DOHH2 (cell line): ENCODE measurements around the gene NUMB.

Experiments used
- H3F3A ChIP-seq: fragments of 200-600 bp; sonication (generic), shearing (Covaris generic); 2 replicates; pipeline ENCODE4 v1.6.0; 2016; ENCODE audit warnings: antibody characterized with exemption, mild to moderate bottlenecking; ENCODE audit not compliant: control insufficient read depth, insufficient read depth
- H3K27ac ChIP-seq: fragments of 200-600 bp; sonication (generic); 2 replicates; pipeline ENCODE4 v1.5.1; 2014; ENCODE audit warnings: low read depth, mild to moderate bottlenecking, low read length, moderate library complexity
- H3K27me3 ChIP-seq: fragments of 200-600 bp; sonication (generic); 2 replicates; pipeline ENCODE4 v1.6.1; 2014; ENCODE audit warnings: mild to moderate bottlenecking, low read length, mixed read lengths; ENCODE audit not compliant: control insufficient read depth
- H3K36me3 ChIP-seq: fragments of 200-600 bp; sonication (generic); 2 replicates; pipeline ENCODE4 v1.6.1; 2014; ENCODE audit warnings: mild to moderate bottlenecking, low read length, moderate library complexity, mixed read lengths; ENCODE audit not compliant: control insufficient read depth
- H3K4me1 ChIP-seq: fragments of 200-600 bp; sonication (generic); 2 replicates; pipeline ENCODE4 v1.6.1; 2014; ENCODE audit warnings: mild to moderate bottlenecking, low read length, mixed read lengths; ENCODE audit not compliant: control insufficient read depth
- H3K4me2 ChIP-seq: fragments of 200-600 bp; sonication (generic); 2 replicates; pipeline ENCODE4 v1.6.0; 2014; ENCODE audit warnings: mild to moderate bottlenecking, low read length, moderate library complexity
- H3K4me3 ChIP-seq: fragments of 200-600 bp; sonication (generic); 2 replicates; pipeline ENCODE4 v1.5.1; 2014; ENCODE audit warnings: mild to moderate bottlenecking, low read length, mixed read lengths
- H3K79me2 ChIP-seq: fragments of 200-600 bp; sonication (generic); 2 replicates; pipeline ENCODE4 v1.6.1; 2014; ENCODE audit warnings: mild to moderate bottlenecking, low read length, mixed read lengths; ENCODE audit not compliant: control insufficient read depth
- H3K9me2 ChIP-seq: fragments of 200-600 bp; sonication (generic); replicated peaks from 2 replicates; pipeline ENCODE4 v1.6.1; 2014; ENCODE audit warnings: mild to moderate bottlenecking, low read length, mixed read lengths; ENCODE audit not compliant: control insufficient read depth
- H3K9me3 ChIP-seq: fragments of 200-600 bp; sonication (generic); 2 replicates; pipeline ENCODE4 v1.6.1; 2014; ENCODE audit warnings: antibody characterized with exemption, low read length, mixed read lengths; ENCODE audit not compliant: control insufficient read depth, insufficient read depth
- H4K20me1 ChIP-seq: fragments of 200-600 bp; sonication (generic); 2 replicates; pipeline ENCODE4 v1.6.0; 2014; ENCODE audit warnings: low read depth, mild to moderate bottlenecking, antibody characterized with exemption, low read length, moderate library complexity; ENCODE audit not compliant: control insufficient read depth, insufficient read depth
- CTCF ChIP-seq: fragments of 200-600 bp; sonication (generic); IDR thresholded peaks from one replicate; pipeline ENCODE4 v1.5.1; 2014; ENCODE audit warnings: antibody characterized with exemption, mild to moderate bottlenecking, low read depth, low read length; ENCODE audit not compliant: poor library complexity, severe bottlenecking
- EZH2phosphoT487 ChIP-seq: fragments of 200-600 bp; sonication (generic); IDR thresholded peaks from 2 replicates; pipeline ENCODE4 v1.6.1; 2017; ENCODE audit warnings: borderline replicate concordance, mild to moderate bottlenecking, antibody characterized with exemption, low read length, moderate library complexity, mixed read lengths

NUMB gene

GRCh38 chr14:73290279-73290678 is 168.1 kb downstream of the NUMB start:
- peaks cover 36% of the 10 kb centered on the region for H3K36me3 ChIP-seq
- peaks cover 4% of the 10 kb centered on the region for H3K4me1 ChIP-seq
- no peaks in the 10 kb centered on the region for H3K79me2 ChIP-seq
- no peaks in the 10 kb centered on the region for H3K9me3 ChIP-seq
- no peak overlapping the region for H3K4me2 ChIP-seq
- H3K27me3 ChIP-seq, result no peaks in the 10 kb centered on the region
- TF ChIP-seq CTCF, result no peak
- no peak for TF ChIP-seq EZH2phosphoT487
- H3K9me2 ChIP-seq, result no peaks in the 10 kb centered on the region
- no peak overlapping the region for H3K4me3 ChIP-seq
- no peaks in the 10 kb centered on the region for H4K20me1 ChIP-seq
- no peaks in the 10 kb centered on the region for H3F3A ChIP-seq
- no peak overlapping the region for H3K27ac ChIP-seq

- Histone ChIP-seq H3K9me2 (no peaks in the 10 kb centered on the region), H3K27me3 (no peaks in the 10 kb centered on the region), H3K4me2 (no peak overlapping the region), H4K20me1 (no peaks in the 10 kb centered on the region), H3K79me2 (no peaks in the 10 kb centered on the region), H3K4me1 (no peaks in the 10 kb centered on the region), H3K27ac (no peak overlapping the region), H3F3A (no peaks in the 10 kb centered on the region), H3K36me3 (peaks cover 41% of the 10 kb centered on the region), H3K9me3 (no peaks in the 10 kb centered on the region), H3K4me3 (no peak overlapping the region)
- TF ChIP-seq CTCF (no peak), EZH2phosphoT487 (no peak)
These were observed 168.6 kb downstream of the NUMB start for GRCh38 chr14:73289729-73290128.

- no peak for TF ChIP-seq EZH2phosphoT487
- no peak for TF ChIP-seq CTCF
- peaks cover 44% of the 10 kb centered on the region for H3K36me3 ChIP-seq
- no peak overlapping the region for H3K4me2 ChIP-seq
- no peaks in the 10 kb centered on the region for H3K4me1 ChIP-seq
- H3K79me2 ChIP-seq, result no peaks in the 10 kb centered on the region
- no peaks in the 10 kb centered on the region for H3K27me3 ChIP-seq
- no peak overlapping the region for H3K27ac ChIP-seq
- H3K9me3 ChIP-seq, result no peaks in the 10 kb centered on the region
- H3K4me3 ChIP-seq, result no peak overlapping the region
- H3F3A ChIP-seq, result no peaks in the 10 kb centered on the region
- H4K20me1 ChIP-seq, result no peaks in the 10 kb centered on the region
- no peaks in the 10 kb centered on the region for H3K9me2 ChIP-seq
These were observed 169.0 kb downstream of the NUMB start for GRCh38 chr14:73289308-73289707.

- Histone ChIP-seq H3K79me2 (no peaks in the 10 kb centered on the region), H3K36me3 (peaks cover 53% of the 10 kb centered on the region), H3K9me2 (no peaks in the 10 kb centered on the region), H3K4me1 (no peaks in the 10 kb centered on the region), H3K4me3 (no peak overlapping the region), H3K27me3 (no peaks in the 10 kb centered on the region), H3K4me2 (no peak overlapping the region), H3K27ac (no peak overlapping the region), H3K9me3 (no peaks in the 10 kb centered on the region), H3F3A (no peaks in the 10 kb centered on the region), H4K20me1 (no peaks in the 10 kb centered on the region)
- TF ChIP-seq EZH2phosphoT487 (no peak), CTCF (no peak)
These were observed 171.3 kb downstream of the NUMB start for GRCh38 chr14:73287071-73287470.
